ENCODE measurements around the gene MPG.
A peak's percentile ranks its signal among the peaks of the same experiment; 100 is the strongest.

The MPG gene

GRCh38 chr16:50769-51591 lies 27.0 kb upstream of the MPG start:
- DNase-seq: no peak

- peak; percentile 99 for DNase-seq
Observed at GRCh38 chr16:53346-54236, 24.4 kb upstream of the MPG start, which contains the start of the genes POLR3K and SNRNP25. POLR3K (minus strand) TSS chr16:53608; CDS start chr16:53586, 22 bp downstream. SNRNP25 (plus strand) TSS chr16:53828; CDS start chr16:54017, 189 bp downstream.

GRCh38 chr16:54237-54581 lies 23.8 kb upstream of the MPG start:
- DNase-seq: no peak

- no peak for DNase-seq
Observed at GRCh38 chr16:55571-56136, 22.4 kb upstream of the MPG start.

- DNase-seq: no peak
Observed at GRCh38 chr16:56231-56927, 21.6 kb upstream of the MPG start.

- no peak for DNase-seq
Observed at GRCh38 chr16:57711-58110, 20.3 kb upstream of the MPG start.

- no peak for DNase-seq
Observed at GRCh38 chr16:58491-59439, 19.3 kb upstream of the MPG start.

- no peak for DNase-seq
Observed at GRCh38 chr16:59440-60059, 18.5 kb upstream of the MPG start.

GRCh38 chr16:60166-60565 lies 17.9 kb upstream of the MPG start:
- no peak for DNase-seq

- DNase-seq: no peak
Observed at GRCh38 chr16:60929-61878, 16.8 kb upstream of the MPG start.

GRCh38 chr16:61879-62281 lies 16.1 kb upstream of the MPG start:
- no peak for DNase-seq

GRCh38 chr16:62283-62967 lies 15.6 kb upstream of the MPG start:
- DNase-seq: no peak

GRCh38 chr16:62968-63391 lies 15.0 kb upstream of the MPG start:
- no peak for DNase-seq

- no peak for DNase-seq
Observed at GRCh38 chr16:63466-63865, 14.6 kb upstream of the MPG start.

- no peak for DNase-seq
Observed at GRCh38 chr16:63998-64913, 13.8 kb upstream of the MPG start.

GRCh38 chr16:64914-65255 lies 13.1 kb upstream of the MPG start:
- no peak for DNase-seq

- peak; percentile 88 for DNase-seq
Observed at GRCh38 chr16:65745-66144, 12.3 kb upstream of the MPG start.

Measured in activated CD4-positive, alpha-beta T cell treated with anti-CD3 and anti-CD28 coated beads, Interleukin-10, Interleukin-2, amounts not matched to agents 100 ng/mL and 50 ng/mL, durations not matched to agents 16 hours and 8 hours (primary cell).